GOT3 (cell line): ENCODE results near the gene ZSWIM5.
"Not testable (repeated sequence)": the region's sequence is repeated elsewhere in the genome, so short reads cannot be mapped to it uniquely, and the experiment has no call there.

ENCODE experiments used
- DNase-seq: peaks from one replicate; lab custom pipeline; 2025; ENCODE audit warnings: mixed read lengths; lab: John Stamatoyannopoulos, UW

ZSWIM5 gene

GRCh38 chr1:45146833-45147232 lies 59.6 kb downstream of the ZSWIM5 start:
- DNase-seq = no peak

GRCh38 chr1:45141247-45142003 lies 65.0 kb downstream of the ZSWIM5 start:
- DNase-seq = no peak

GRCh38 chr1:45136984-45137383 lies 69.4 kb downstream of the ZSWIM5 start:
- DNase-seq = no peak

GRCh38 chr1:45135316-45135715 lies 71.1 kb downstream of the ZSWIM5 start:
- no peak for DNase-seq

- DNase-seq = no peak
Measured at GRCh38 chr1:45134461-45134873, 71.9 kb downstream of the ZSWIM5 start.

GRCh38 chr1:45132719-45133118 lies 73.7 kb downstream of the ZSWIM5 start:
- DNase-seq = not testable (repeated sequence)

GRCh38 chr1:45123358-45123757 lies 83.0 kb downstream of the ZSWIM5 start:
- no peak for DNase-seq

- DNase-seq = no peak
Measured at GRCh38 chr1:45122724-45123123, 83.7 kb downstream of the ZSWIM5 start.

GRCh38 chr1:45117766-45118165 lies 88.6 kb downstream of the ZSWIM5 start:
- no peak for DNase-seq

- no peak for DNase-seq
Measured at GRCh38 chr1:45116820-45117219, 89.6 kb downstream of the ZSWIM5 start.

- DNase-seq = no peak
Measured at GRCh38 chr1:45116340-45116739, 90.1 kb downstream of the ZSWIM5 start.

- DNase-seq = not testable (repeated sequence)
Measured at GRCh38 chr1:45115198-45115597, 91.2 kb downstream of the ZSWIM5 start.

GRCh38 chr1:45112661-45113060 lies 93.7 kb downstream of the ZSWIM5 start:
- no peak for DNase-seq

- no peak for DNase-seq
Measured at GRCh38 chr1:45111239-45111638, 95.2 kb downstream of the ZSWIM5 start.

- DNase-seq = no peak
Measured at GRCh38 chr1:45107782-45108181, 98.6 kb downstream of the ZSWIM5 start.

GRCh38 chr1:45106864-45107263 lies 99.5 kb downstream of the ZSWIM5 start:
- DNase-seq = not testable (repeated sequence)

GRCh38 chr1:45106156-45106545 lies 100.3 kb downstream of the ZSWIM5 start:
- not testable (repeated sequence) for DNase-seq

GRCh38 chr1:45105486-45106155 lies 100.8 kb downstream of the ZSWIM5 start:
- DNase-seq = not testable (repeated sequence)

- DNase-seq = no peak
Measured at GRCh38 chr1:45103534-45103933, 102.9 kb downstream of the ZSWIM5 start.

- no peak for DNase-seq
Measured at GRCh38 chr1:45101947-45102346, 104.5 kb downstream of the ZSWIM5 start.

GRCh38 chr1:45101528-45101927 lies 104.9 kb downstream of the ZSWIM5 start:
- not testable (repeated sequence) for DNase-seq

GRCh38 chr1:45097944-45098343 lies 108.5 kb downstream of the ZSWIM5 start:
- DNase-seq = no peak

GRCh38 chr1:45097079-45097478 lies 109.3 kb downstream of the ZSWIM5 start:
- no peak for DNase-seq
